Muscle layer of colon (tissue), 2 donors: ENCODE measurements around the gene RC3H2.
"Not testable (repeated sequence)": the region's sequence is repeated elsewhere in the genome, so short reads cannot be mapped to it uniquely, and the experiment has no call there.

Experiments used
- H3K27ac ChIP-seq: one replicate; pipeline ENCODE4 v1.7.0; 2013; ENCODE audit warnings: low read depth, mild to moderate bottlenecking, low read length, moderate library complexity
- H3K27me3 ChIP-seq, 2 donors: one replicate each; pipeline ENCODE4 v1.7.0; 2013; ENCODE audit warnings: low read length in 2 of 2, mild to moderate bottlenecking in 2 of 2; ENCODE audit not compliant: insufficient read depth in 2 of 2, control insufficient read depth in 1 of 2
- H3K36me3 ChIP-seq: one replicate; pipeline ENCODE4 v1.7.0; 2013; ENCODE audit warnings: mild to moderate bottlenecking, low read length; ENCODE audit not compliant: insufficient read depth
- H3K4me1 ChIP-seq: one replicate; pipeline ENCODE4 v1.7.0; 2013; ENCODE audit warnings: mild to moderate bottlenecking, low read length; ENCODE audit not compliant: insufficient read depth
- H3K4me3 ChIP-seq, 2 donors: one replicate each; pipeline ENCODE4 v1.7.0; 2013; ENCODE audit warnings: low read length in 2 of 2, low read depth in 1 of 2, mild to moderate bottlenecking in 1 of 2, moderate library complexity in 1 of 2
- H3K9ac ChIP-seq: one replicate; pipeline ENCODE4 v1.7.0; 2013; ENCODE audit warnings: low read length
- H3K9me3 ChIP-seq: one replicate; pipeline ENCODE4 v1.7.0; 2013; ENCODE audit warnings: mild to moderate bottlenecking, low read length
- donor health status: abdominal sarcoma.
- donor health status: Adenocarcinoma of cecum.

The RC3H2 gene

GRCh38 chr9:122835313-122835731 lies 69.8 kb downstream of the RC3H2 start:
- no peaks in the 10 kb centered on the region for H3K27me3 ChIP-seq
- no peaks in the 10 kb centered on the region for H3K9me3 ChIP-seq
- no peak overlapping the region for H3K27ac ChIP-seq
- H3K4me3 ChIP-seq = no peak overlapping the region
- no peaks in the 10 kb centered on the region for H3K4me1 ChIP-seq
- no peaks in the 10 kb centered on the region for H3K36me3 ChIP-seq
- no peak overlapping the region for H3K9ac ChIP-seq

GRCh38 chr9:122832194-122832593 lies 73.0 kb downstream of the RC3H2 start:
- H3K27me3 ChIP-seq = no peaks in the 10 kb centered on the region
- no peak overlapping the region for H3K4me3 ChIP-seq
- H3K36me3 ChIP-seq = no peaks in the 10 kb centered on the region
- no peak overlapping the region for H3K9ac ChIP-seq
- no peak overlapping the region for H3K27ac ChIP-seq
- H3K9me3 ChIP-seq = no peaks in the 10 kb centered on the region
- H3K4me1 ChIP-seq = peaks cover 4% of the 10 kb centered on the region

DNA sequence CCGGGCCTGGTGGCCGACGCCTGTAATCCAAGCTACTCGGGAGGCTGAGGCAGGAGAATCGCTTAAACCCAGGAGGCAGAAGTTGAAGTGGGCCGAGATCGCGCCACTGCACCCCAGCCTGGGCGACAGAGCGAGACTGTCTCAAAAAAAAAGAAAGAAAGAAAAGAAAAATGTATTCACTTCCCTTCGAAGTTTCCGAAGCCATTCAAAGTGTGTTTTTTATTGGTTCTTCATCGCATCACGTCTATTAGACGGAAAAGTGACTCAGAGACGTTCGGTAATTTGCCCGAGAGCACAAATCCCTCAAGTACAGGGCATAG lies 76.2 kb downstream of the RC3H2 start:
- not testable (repeated sequence) for H3K27me3 ChIP-seq, H3K9me3 ChIP-seq, H3K36me3 ChIP-seq
- Histone ChIP-seq H3K9ac (peak overlapping the region; percentile 74), H3K27ac (peak overlapping the region; percentile 88), H3K4me3 (peak overlapping the region; percentile 82 to 94), H3K4me1 (peaks cover 18% of the 10 kb centered on the region)

DNA sequence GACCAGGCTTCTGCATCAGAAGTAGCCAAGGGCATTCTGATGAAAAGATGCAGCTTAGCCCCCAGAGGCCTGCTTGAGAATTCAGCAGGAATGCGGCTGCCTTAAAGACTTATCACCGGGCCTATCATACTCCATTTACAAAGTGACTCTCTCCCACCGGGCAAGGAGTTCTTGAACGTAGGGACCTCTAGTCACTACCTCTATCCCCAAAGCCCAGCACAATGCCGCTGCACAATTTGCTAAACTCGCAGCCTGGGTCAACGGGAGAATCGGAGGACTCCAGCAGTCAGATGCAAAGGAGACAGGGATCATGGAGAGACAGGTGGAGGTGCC lies 77.4 kb downstream of the RC3H2 start:
- peak overlapping the region; percentile 74 for H3K9ac ChIP-seq
- peaks cover 18% of the 10 kb centered on the region for H3K4me1 ChIP-seq
- no peaks in the 10 kb centered on the region for H3K9me3 ChIP-seq
- peak overlapping the region; percentile 82 to 94 for H3K4me3 ChIP-seq
- H3K27ac ChIP-seq = peak overlapping the region; percentile 88
- peaks cover 5% of the 10 kb centered on the region for H3K36me3 ChIP-seq
- H3K27me3 ChIP-seq = no peaks in the 10 kb centered on the region

- peaks cover 32% of the 10 kb centered on the region for H3K4me1 ChIP-seq
- no peak overlapping the region for H3K4me3 ChIP-seq
- H3K9me3 ChIP-seq = no peaks in the 10 kb centered on the region
- no peak overlapping the region for H3K9ac ChIP-seq
- no peaks in the 10 kb centered on the region for H3K27me3 ChIP-seq
- H3K27ac ChIP-seq = no peak overlapping the region
- H3K36me3 ChIP-seq = peaks cover 17% of the 10 kb centered on the region
These were observed 82.2 kb downstream of the RC3H2 start for GRCh38 chr9:122822938-122823337.

DNA sequence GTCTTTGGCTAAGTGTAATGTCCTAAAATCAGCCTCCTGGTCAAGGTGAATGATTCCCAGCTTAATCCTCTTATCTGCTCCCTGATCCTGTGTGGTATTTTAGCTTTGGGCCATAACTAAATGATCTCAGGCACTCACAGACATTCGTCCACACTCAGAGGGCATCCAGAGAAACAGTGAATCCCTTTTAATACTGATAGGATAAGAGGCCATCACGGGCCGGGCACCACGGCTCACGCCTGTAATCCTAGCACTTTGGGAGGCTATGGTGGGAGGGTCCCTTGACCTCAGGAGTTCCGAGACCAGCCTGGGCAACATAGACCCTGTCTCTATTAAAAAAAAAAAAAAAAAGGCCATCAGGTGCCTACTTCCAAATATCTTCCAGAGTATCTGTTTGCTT lies 83.1 kb downstream of the RC3H2 start:
- Histone ChIP-seq H3K9ac (no peak overlapping the region), H3K27me3 (no peaks in the 10 kb centered on the region), H3K9me3 (no peaks in the 10 kb centered on the region), H3K27ac (peak overlapping the region; percentile 17), H3K36me3 (peaks cover 23% of the 10 kb centered on the region), H3K4me3 (no peak overlapping the region), H3K4me1 (peaks cover 27% of the 10 kb centered on the region)

GRCh38 chr9:122821278-122821943 lies 83.7 kb downstream of the RC3H2 start:
- Histone ChIP-seq H3K4me3 (no peak overlapping the region), H3K9me3 (no peaks in the 10 kb centered on the region), H3K36me3 (peaks cover 29% of the 10 kb centered on the region), H3K27me3 (no peaks in the 10 kb centered on the region), H3K9ac (no peak overlapping the region), H3K4me1 (peaks cover 21% of the 10 kb centered on the region), H3K27ac (peak overlapping the region; percentile 17)

DNA sequence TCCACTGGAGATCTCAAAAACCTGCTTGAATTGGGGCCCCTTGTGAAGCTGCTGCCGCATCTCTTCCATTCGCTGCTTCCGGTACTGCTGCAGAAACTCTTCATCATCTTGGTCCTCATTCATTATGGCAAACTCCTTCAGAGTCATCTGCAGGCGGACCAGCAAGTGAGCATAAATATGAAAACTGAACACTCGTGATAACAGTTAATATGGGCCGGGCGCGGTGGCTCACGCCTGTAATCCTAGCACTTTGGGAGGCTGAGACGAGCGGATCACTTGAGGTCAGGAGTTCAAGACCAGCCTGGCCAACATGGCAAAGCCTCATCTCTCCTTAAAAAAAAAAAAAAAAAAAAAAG lies 84.7 kb downstream of the RC3H2 start:
- H3K9ac ChIP-seq = no peak overlapping the region
- no peaks in the 10 kb centered on the region for H3K9me3 ChIP-seq
- no peak overlapping the region for H3K4me3 ChIP-seq
- H3K4me1 ChIP-seq = peaks cover 14% of the 10 kb centered on the region
- no peak overlapping the region for H3K27ac ChIP-seq
- H3K27me3 ChIP-seq = no peaks in the 10 kb centered on the region
- peaks cover 31% of the 10 kb centered on the region for H3K36me3 ChIP-seq

- H3K9ac ChIP-seq = no peak overlapping the region
- H3K4me1 ChIP-seq = peaks cover 14% of the 10 kb centered on the region
- H3K27me3 ChIP-seq = no peaks in the 10 kb centered on the region
- no peak overlapping the region for H3K27ac ChIP-seq
- no peak overlapping the region for H3K4me3 ChIP-seq
- peaks cover 31% of the 10 kb centered on the region for H3K36me3 ChIP-seq
- no peaks in the 10 kb centered on the region for H3K9me3 ChIP-seq
These were observed 85.2 kb downstream of the RC3H2 start for GRCh38 chr9:122819791-122820489.

DNA sequence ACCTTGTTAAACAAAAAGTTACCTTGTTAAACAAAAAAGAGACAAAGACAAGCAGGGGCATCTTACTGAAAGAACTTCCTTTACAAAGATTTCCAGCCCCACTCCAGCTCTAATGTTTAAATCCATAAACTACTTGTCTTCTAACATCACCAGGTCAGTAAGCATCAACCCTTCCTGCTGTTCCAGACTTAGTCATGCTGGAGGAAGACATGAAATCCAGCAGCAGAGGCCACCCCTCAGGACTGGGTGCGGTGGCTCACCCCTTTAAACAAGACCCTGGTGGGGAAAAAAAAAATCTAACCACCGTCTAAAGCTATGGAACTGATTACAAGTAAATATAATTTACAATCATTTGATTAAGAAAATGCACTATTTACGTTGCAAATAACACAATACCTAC lies 85.8 kb downstream of the RC3H2 start:
- Histone ChIP-seq H3K27ac (no peak overlapping the region), H3K4me1 (peaks cover 14% of the 10 kb centered on the region), H3K4me3 (no peak overlapping the region), H3K27me3 (no peaks in the 10 kb centered on the region), H3K36me3 (peaks cover 31% of the 10 kb centered on the region), H3K9me3 (no peaks in the 10 kb centered on the region), H3K9ac (no peak overlapping the region)

- no peaks in the 10 kb centered on the region for H3K27me3 ChIP-seq
- no peak overlapping the region for H3K27ac ChIP-seq
- peaks cover 19% of the 10 kb centered on the region for H3K36me3 ChIP-seq
- H3K9ac ChIP-seq = no peak overlapping the region
- peaks cover 13% of the 10 kb centered on the region for H3K4me1 ChIP-seq
- no peaks in the 10 kb centered on the region for H3K9me3 ChIP-seq
- no peak overlapping the region for H3K4me3 ChIP-seq
These were observed 88.8 kb downstream of the RC3H2 start for GRCh38 chr9:122816163-122816867.
